Endothelial cell of umbilical vein (primary cell): ENCODE measurements around the gene LAMA4. TPM values are rescaled to one million over a fixed set of nuclear protein-coding genes. Genes with fewer than 3 reads are reported as not detected.

Experiments
- BruUV-seq: library from RNA; stranded (reverse); fragments of 400-500 nt; replicated peaks from 2 replicates; lab custom pipeline; 2021; lab: Mats Ljungman, UMichigan
- CTCF ChIA-PET: fragments of 300-600, 350-600 bp; sonication (Branson Sonifier 250); formaldehyde crosslinking; loops from one replicate; lab custom pipeline; 2021; ENCODE audit warnings: antibody characterized with exemption, inconsistent platforms; lab: Charles Lee
- POLR2A ChIA-PET: fragments of 300-600, 350-600 bp; sonication (Branson Sonifier 250); formaldehyde crosslinking; loops from one replicate; lab custom pipeline; 2021; ENCODE audit warnings: antibody characterized with exemption, inconsistent platforms; lab: Charles Lee
- DNase-seq: peaks from one replicate; pipeline ENCODE4 v3.0.0-alpha.2; 2011; ENCODE audit warnings: low read depth, low spot score
- FAIRE-seq: peaks from 2 replicates; lab custom pipeline; 2011; peaks lifted over from hg19 to GRCh38; lab: Jason Lieb, UNC
- H2AFZ ChIP-seq: 2 replicates; pipeline ENCODE4 v1.6.0; 2012; ENCODE audit warnings: low read depth, low read length, control low read depth, inconsistent platforms
- H3K27ac ChIP-seq: 2 replicates; pipeline ENCODE4 v1.5.1; 2011; ENCODE audit warnings: low read depth, mild to moderate bottlenecking, control low read depth, low read length, moderate library complexity; ENCODE audit not compliant: insufficient read depth
- H3K27me3 ChIP-seq, 2 experiments: 2 replicates each; pipeline versions ENCODE4 v1.6.0 to v1.6.1; 2011; ENCODE audit warnings: low read length in 2 of 2, mixed read lengths in 1 of 2; ENCODE audit not compliant: control insufficient read depth in 2 of 2, insufficient read depth in 2 of 2
- H3K36me3 ChIP-seq, 2 experiments: 2 replicates in 1 of 2; 3 replicates in 1 of 2; pipeline ENCODE4 v1.5.1; 2011; ENCODE audit warnings: low read length in 2 of 2, mild to moderate bottlenecking in 1 of 2, moderate library complexity in 1 of 2; ENCODE audit not compliant: control insufficient read depth in 2 of 2, insufficient read depth in 2 of 2; ENCODE audit errors: extremely low read depth in 1 of 2
- H3K4me1 ChIP-seq: 3 replicates; pipeline ENCODE4 v1.5.1; 2011; ENCODE audit warnings: mild to moderate bottlenecking, low read length; ENCODE audit not compliant: control insufficient read depth, insufficient read depth; ENCODE audit errors: extremely low read depth
- H3K4me2 ChIP-seq: 2 replicates; pipeline ENCODE4 v1.6.1; 2011; ENCODE audit warnings: low read length, control low read depth, mixed read lengths; ENCODE audit not compliant: insufficient read depth
- H3K4me3 ChIP-seq, 3 experiments: fragments of 200-600 bp in 1 of 3; sonication (generic), shearing (Covaris generic) in 1 of 3; replicated peaks in 1 of 3; 2 replicates each; pipeline ENCODE4 v1.5.1; 2011 to 2016; ENCODE audit warnings: control low read depth in 3 of 3, low read length in 3 of 3, mild to moderate bottlenecking in 2 of 3, inconsistent platforms in 1 of 3, low read depth in 1 of 3, moderate library complexity in 1 of 3; ENCODE audit not compliant: insufficient read depth in 1 of 3
- H3K79me2 ChIP-seq: 2 replicates; pipeline ENCODE4 v1.6.0; 2012; ENCODE audit warnings: low read length, inconsistent platforms; ENCODE audit not compliant: control insufficient read depth, insufficient read depth
- H3K9ac ChIP-seq: replicated peaks from 2 replicates; pipeline ENCODE3; 2011; ENCODE audit warnings: low read length, control low read depth; ENCODE audit not compliant: insufficient read depth; ENCODE audit errors: extremely low read depth
- H3K9me1 ChIP-seq: replicated peaks from 3 replicates; pipeline ENCODE4 v1.6.0; 2011; ENCODE audit warnings: mild to moderate bottlenecking, low read length; ENCODE audit not compliant: control insufficient read depth, insufficient read depth; ENCODE audit errors: extremely low read depth
- H3K9me3 ChIP-seq: replicated peaks from 2 replicates; pipeline ENCODE4 v1.5.1; 2012; ENCODE audit warnings: low read length, inconsistent platforms; ENCODE audit not compliant: control insufficient read depth, insufficient read depth
- H4K20me1 ChIP-seq: replicated peaks from 2 replicates; pipeline ENCODE3; 2011; ENCODE audit warnings: mild to moderate bottlenecking, low read length; ENCODE audit not compliant: control insufficient read depth, insufficient read depth; ENCODE audit errors: extremely low read depth
- CTCF ChIP-seq, 2 donors: IDR thresholded peaks; 1 replicate in 1 of 2; 2 replicates in 1 of 2; pipeline ENCODE4 v1.5.1; 2011; ENCODE audit warnings: low read length in 2 of 2, mild to moderate bottlenecking in 2 of 2, moderate library complexity in 2 of 2, control low read depth in 1 of 2, inconsistent platforms in 1 of 2, low read depth in 1 of 2; ENCODE audit not compliant: insufficient read depth in 1 of 2; ENCODE audit errors: extremely low read depth in 1 of 2
- EZH2 ChIP-seq: IDR thresholded peaks from 2 replicates; pipeline ENCODE4 v1.6.1; 2012; ENCODE audit warnings: borderline replicate concordance, low read depth, mild to moderate bottlenecking, moderate library complexity, low read length, inconsistent platforms; ENCODE audit not compliant: severe bottlenecking
- FOS ChIP-seq: IDR thresholded peaks from 2 replicates; pipeline ENCODE4 v1.6.1; 2011; ENCODE audit warnings: mild to moderate bottlenecking, low read length, moderate library complexity, borderline replicate concordance; ENCODE audit not compliant: insufficient read depth
- GATA2 ChIP-seq: IDR thresholded peaks from 2 replicates; pipeline ENCODE4 v1.7.0; 2011; ENCODE audit warnings: low read depth, mild to moderate bottlenecking, moderate library complexity, mixed read lengths, low read length; ENCODE audit not compliant: insufficient read length, insufficient read depth
- JUN ChIP-seq: IDR thresholded peaks from 2 replicates; pipeline ENCODE4 v1.6.1; 2011; ENCODE audit warnings: borderline replicate concordance, low read depth; ENCODE audit not compliant: insufficient read length, insufficient read depth
- MAX ChIP-seq: IDR thresholded peaks from 2 replicates; pipeline ENCODE4 v1.6.1; 2011; ENCODE audit not compliant: insufficient read depth, insufficient read length
- MYC ChIP-seq: IDR thresholded peaks from one replicate; pipeline ENCODE4 v1.6.1; 2011; ENCODE audit warnings: mild to moderate bottlenecking, low read depth, low read length
- POLR2A ChIP-seq: IDR thresholded peaks from 2 replicates; pipeline ENCODE4 v1.6.1; 2012; ENCODE audit warnings: low read depth, mild to moderate bottlenecking, control low read depth, low read length
- POLR2AphosphoS5 ChIP-seq: IDR thresholded peaks from 2 replicates; pipeline ENCODE4 v1.6.1; 2012; ENCODE audit warnings: low read depth, mild to moderate bottlenecking, control low read depth, low read length, moderate library complexity; ENCODE audit not compliant: insufficient read depth
- dilution Hi-C: fragments of 300-500 bp; cut with MboI; formaldehyde crosslinking; loops from one replicate; pipeline ENCODE4 v1.15.0; 2019; ENCODE audit warnings: low sequenced_read_pairs; ENCODE audit not compliant: extremely low pct_ligation_motif_present
- intact Hi-C: fragments of 100-400 bp; cut with micrococcal nuclease; formaldehyde crosslinking; loops from one replicate; pipeline ENCODE4 v1.10.0; 2022
- polyA plus RNA-seq, 4 experiments: library from polyadenylated mRNA; depleted of rRNA in 3 of 4; stranded (reverse) in 3 of 4; unstranded in 1 of 4; fragments of >200 nt; gene quantifications; 2 replicates each; pipeline versions ENCODE4 v1.2.1 to v1.2.3, GENCODE V29; 2011 to 2012; ENCODE audit warnings: missing spikeins in 1 of 4
- total RNA-seq: library from RNA; stranded (reverse); gene quantifications from 2 replicates; pipeline ENCODE4 v1.2.3, GENCODE V29; 2021

The LAMA4 gene
- total and polyA plus RNA-seq, 2 donors (not counting 3 experiments of a cell fraction or from before 2014, with no cell fraction given), result 384 to 629 TPM

GRCh38 chr6:112268019-112268418 lies 13.7 kb upstream of the LAMA4 start:
- POLR2A ChIA-PET, result interaction anchor here (2.2 kb wide), 1 partner anchor 14 kb away, joined by 12 read pairs; the partner anchor contains the start of gene LAMA4
- TF ChIP-seq FOS (no peak), JUN (no peak), EZH2 (no peak), MYC (no peak), POLR2A (no peak), GATA2 (no peak), POLR2AphosphoS5 (no peak), MAX (no peak), CTCF (IDR thresholded peaks at IDR 0.05; ENCODE audit: extremely low read depth in 1 of 2, insufficient read depth in 1 of 2, low read depth in 1 of 2, low read length in 2 of 2) (no peak)
- Histone ChIP-seq H2AFZ (no peak overlapping the region), H3K36me3 (no peaks in the 10 kb centered on the region), H3K4me1 (peaks cover 23% of the 10 kb centered on the region), H4K20me1 (no peaks in the 10 kb centered on the region), H3K9ac (no peak overlapping the region), H3K9me1 (no peaks in the 10 kb centered on the region), H3K9me3 (no peaks in the 10 kb centered on the region), H3K79me2 (no peaks in the 10 kb centered on the region), H3K4me2 (no peak overlapping the region), H3K27me3 (no peaks in the 10 kb centered on the region), H3K27ac (no peak overlapping the region), H3K4me3 (no peak overlapping the region)
- intact Hi-C loops (loop anchor here (2.0 to 5.0 kb wide), 2 partner anchors 31 to 44 kb away; no protein-coding TSS in a partner anchor), dilution Hi-C loops (no loop called here)
- BruUV-seq, result no TSS peak
- no peak for DNase-seq
- no peak for FAIRE-seq
- CTCF ChIA-PET, result interaction anchor here (0.8 to 5.4 kb wide), 25 partner anchors 8 to 124 kb away, joined by 3 to 83 read pairs (median 4); partner anchors contain the start of gene LAMA4
